ENCODE data around the gene MTUS2. TPM values are rescaled to one million over a fixed set of nuclear protein-coding genes. Genes with fewer than 3 reads are reported as not detected.

Gene MTUS2
- total and polyA plus RNA-seq, 10 of the 15 experiments (the other 5 are each of a cell fraction or from before 2014, with no cell fraction given), result under 0.01 to 0.05 (median 0.02) TPM; not detected in 6

GRCh38 chr13:29271606-29272005 is 451.5 kb downstream of the MTUS2 start (continued):
- no peak for TF ChIP-seq RB1 (IDR thresholded peaks at IDR 0.05; ENCODE audit: borderline replicate concordance)
- no peak for TF ChIP-seq ZNF384 (IDR thresholded peaks at IDR 0.05; ENCODE audit: borderline replicate concordance, low read depth, low read length)
- TF ChIP-seq E2F4 (IDR thresholded peaks at IDR 0.05; ENCODE audit: low read depth, low read length), result no peak

GRCh38 chr13:29279356-29280254 is 459.5 kb downstream of the MTUS2 start:
- intact Hi-C loops (cut with micrococcal nuclease; ENCODE audit: unreplicated experiment), result no loop called here
- H3K27ac ChIP-seq (ENCODE audit: control insufficient read depth, insufficient read depth), result no peak overlapping the region
- ChIA-PET CTCF (no interaction called here), POLR2A (no interaction called here), RAD21 (ENCODE audit: unreplicated experiment) (no interaction called here), SMC1A (ENCODE audit: uncharacterized antibody, unreplicated experiment) (no interaction called here)
- no peaks in the 10 kb centered on the region for H3K79me2 ChIP-seq (ENCODE audit: control insufficient read depth, insufficient read depth, low read length)
- H4K20me1 ChIP-seq (ENCODE audit: control insufficient read depth, insufficient read depth), result no peaks in the 10 kb centered on the region
- H3K9ac ChIP-seq (ENCODE audit: control insufficient read depth, insufficient read depth, low read length), result no peak overlapping the region
- no peaks in the 10 kb centered on the region for H3K4me1 ChIP-seq (ENCODE audit: control insufficient read depth, insufficient read depth, low read length)
- DNase-seq (ENCODE audit: low read depth, low spot score) (no peak), FAIRE-seq (no peak), ATAC-seq (no peak)
- no peak overlapping the region for H3K4me2 ChIP-seq (ENCODE audit: control insufficient read depth, insufficient read depth)
- no peak overlapping the region for H2AFZ ChIP-seq (ENCODE audit: control insufficient read depth, low read depth, low read length)
- no peak overlapping the region for H3K4me3 ChIP-seq
- no peaks in the 10 kb centered on the region for H3K36me3 ChIP-seq (ENCODE audit: control insufficient read depth in 2 of 2, insufficient read depth in 2 of 2, low read length in 1 of 2)
- BruUV-seq (replicated peaks), result no TSS peak
- WGBS (ENCODE audit: insufficient coverage, insufficient replicate concordance, low lambda C conversion rate, missing lambda C conversion rate), result 36% methylated on average over 2 of the region's 2 CpGs
- no peaks in the 10 kb centered on the region for H3K27me3 ChIP-seq (replicated peaks in 1 of 2; ENCODE audit: control insufficient read depth in 2 of 2, insufficient read depth in 2 of 2, low read length in 1 of 2)
- no peaks in the 10 kb centered on the region for H3K9me3 ChIP-seq (replicated peaks; ENCODE audit: control insufficient read depth, insufficient read depth, low read length)
- in situ Hi-C loops (cut with MboI), result no loop called here
- TF ChIP-seq E2F8 (IDR thresholded peaks at IDR 0.05; ENCODE audit: low read depth, partially characterized antibody) (no peak), NR2F1 (conservative IDR thresholded peaks at IDR 0.05) (no peak), MTA3 (IDR thresholded peaks at IDR 0.05; ENCODE audit: borderline replicate concordance, low read length) (no peak), ZBTB11 (CRISPR knock-in tag; IDR thresholded peaks at IDR 0.05) (no peak), E2F4 (IDR thresholded peaks at IDR 0.05; ENCODE audit: low read depth, low read length) (no peak), CBX3 (IDR thresholded peaks at IDR 0.05; ENCODE audit: borderline replicate concordance, low read depth) (no peak), HCFC1 (IDR thresholded peaks at IDR 0.05; ENCODE audit: low read length) (no peak), NBN (IDR thresholded peaks at IDR 0.05) (no peak), ATF2 (IDR thresholded peaks at IDR 0.05; ENCODE audit: low read length) (no peak)
